HepG2 (cell line): ENCODE measurements around the gene GNPAT.

Source experiments
- E2F1 ChIP-seq: sonication (generic); formaldehyde crosslinking; IDR thresholded peaks from 2 replicates; pipeline ENCODE4 v1.5.0; 2020; ENCODE audit warnings: missing genetic modification reagents
- ETV5 ChIP-seq: IDR thresholded peaks from 2 replicates; pipeline ENCODE4 v1.6.1; 2018; ENCODE audit warnings: missing biosample characterization, missing genetic modification reagents, inconsistent platforms, borderline replicate concordance
- KLF9 ChIP-seq: IDR thresholded peaks from 2 replicates; pipeline ENCODE4 v1.6.1; 2016; ENCODE audit warnings: low read depth
- UBTF ChIP-seq: sonication (generic); formaldehyde crosslinking; IDR thresholded peaks from 2 replicates; pipeline ENCODE4 v1.4.0; 2020; ENCODE audit warnings: mild to moderate bottlenecking, missing genetic modification reagents
- ZBTB1 ChIP-seq: sonication (generic); formaldehyde crosslinking; IDR thresholded peaks from 2 replicates; pipeline ENCODE4 v1.4.0; 2020; ENCODE audit warnings: missing genetic modification reagents, borderline replicate concordance
- ZNF274 ChIP-seq: sonication (generic); formaldehyde crosslinking; IDR thresholded peaks from 2 replicates; pipeline ENCODE4 v1.5.1; 2020; ENCODE audit warnings: mild to moderate bottlenecking, missing genetic modification reagents
- ZNF33B ChIP-seq: sonication (generic); formaldehyde crosslinking; IDR thresholded peaks from 2 replicates; pipeline ENCODE4 v1.5.1; 2020; ENCODE audit warnings: mild to moderate bottlenecking, missing genetic modification reagents

- no peak for TF ChIP-seq UBTF
- no peak for TF ChIP-seq ZNF33B
- no peak for TF ChIP-seq ZBTB1 (CRISPR knock-in tag)
- no peak for TF ChIP-seq ETV5 (CRISPR knock-in tag)
- TF ChIP-seq ZNF274 (CRISPR knock-in tag), result no peak
- no peak for TF ChIP-seq KLF9
- TF ChIP-seq E2F1 (CRISPR knock-in tag), result no peak
Observed at GRCh38 chr1:231313661-231314060, 72.6 kb downstream of the GNPAT start.
